Prostate gland (tissue), 2 donors: ENCODE results near the gene PCDH17. TPM values are rescaled to one million over a fixed set of nuclear protein-coding genes. Genes with fewer than 3 reads are reported as not detected.

Experiments used
- DNase-seq: peaks from one replicate; pipeline ENCODE4 v3.0.0-alpha.2; 2019; ENCODE audit warnings: low spot score
- H3K27ac ChIP-seq, 2 donors: fragments of 200-600 bp; sonication (generic); 2 replicates each; pipeline ENCODE4 v1.5.1; 2017 to 2019
- H3K27me3 ChIP-seq: fragments of 200-600 bp; sonication (generic); replicated peaks from 2 replicates; pipeline ENCODE4 v1.5.1; 2019; ENCODE audit not compliant: insufficient read depth
- H3K36me3 ChIP-seq, 2 donors: fragments of 200-600 bp; sonication (generic); 1 replicate in 1 of 2; 2 replicates in 1 of 2; pipeline versions ENCODE4 v1.5.1 to v1.8.1; 2017 to 2019
- H3K4me1 ChIP-seq: fragments of 200-600 bp; sonication (generic); replicated peaks from 2 replicates; pipeline ENCODE4 v1.5.1; 2019
- H3K4me3 ChIP-seq, 2 donors: fragments of 200-600 bp; sonication (generic); 2 replicates each; pipeline ENCODE4 v1.5.1; 2017 to 2019
- H3K9me3 ChIP-seq: fragments of 200-600 bp; sonication (generic); 2 replicates; pipeline ENCODE4 v1.5.1; 2017
- POLR2A ChIP-seq: fragments of 450-650 bp; IDR thresholded peaks from one replicate; pipeline ENCODE4 v1.6.1; 2016; ENCODE audit warnings: antibody characterized with exemption, mild to moderate bottlenecking
- POLR2AphosphoS5 ChIP-seq: sonication (generic); formaldehyde crosslinking; IDR thresholded peaks from one replicate; pipeline ENCODE4 v1.6.1; 2017; ENCODE audit warnings: antibody characterized with exemption
- WGBS: methylation state at CpG from one replicate; pipeline ENCODE4 v1.1.5; 2018; 5-methylcytosine and 5-hydroxymethylcytosine counted together
- intact Hi-C: fragments of 100-400 bp; cut with DNase I; formaldehyde crosslinking; loops from one replicate; pipeline ENCODE4 v1.14.2; 2022
- total RNA-seq, 2 donors: library from RNA; depleted of rRNA; stranded (reverse); fragments of >200 nt; gene quantifications; one replicate each; pipeline ENCODE4 v1.1.0, GENCODE V29; 2016
- TF ChIP-seq, protein P1 (sequence below), 4 experiments: fragments of 200-600 bp in 2 of 4; fragments of 450-650 bp in 2 of 4; sonication (generic) in 2 of 4; IDR thresholded peaks; 1 replicate in 3 of 4; 2 replicates in 1 of 4; pipeline ENCODE4 v1.5.1; 2016 to 2019; ENCODE audit warnings: antibody characterized with exemption in 4 of 4, mild to moderate bottlenecking in 2 of 4, moderate library complexity in 2 of 4

PCDH17 gene
- total RNA-seq, 2 donors from 2014 or later: 2.5 to 13.7 TPM

DNA sequence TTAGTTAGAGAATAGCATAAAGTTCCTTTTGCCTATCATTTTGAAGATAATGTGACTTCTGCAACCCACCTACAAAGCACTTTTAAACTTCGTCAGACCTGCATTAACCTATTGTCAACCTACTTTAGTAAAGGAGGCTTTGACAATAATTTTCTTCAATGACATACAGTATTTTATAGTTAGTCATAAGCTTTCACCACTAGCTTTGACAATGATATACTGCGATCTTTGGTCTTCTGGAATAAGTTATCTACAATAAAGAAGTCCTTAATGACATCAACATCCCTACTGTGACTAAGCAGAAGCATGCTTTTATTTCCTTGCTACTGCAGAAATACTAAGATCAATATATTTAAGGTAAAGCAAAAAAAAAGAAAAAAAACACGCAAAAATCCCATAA lies 9.5 kb downstream of the PCDH17 start:
- no peaks in the 10 kb centered on the region for H3K9me3 ChIP-seq
- intact Hi-C loops: no loop called here
- no peak overlapping the region for H3K27ac ChIP-seq
- H3K4me1 ChIP-seq: no peaks in the 10 kb centered on the region
- TF ChIP-seq POLR2A (no peak), POLR2AphosphoS5 (no peak)
- TF ChIP-seq, protein P1, sequence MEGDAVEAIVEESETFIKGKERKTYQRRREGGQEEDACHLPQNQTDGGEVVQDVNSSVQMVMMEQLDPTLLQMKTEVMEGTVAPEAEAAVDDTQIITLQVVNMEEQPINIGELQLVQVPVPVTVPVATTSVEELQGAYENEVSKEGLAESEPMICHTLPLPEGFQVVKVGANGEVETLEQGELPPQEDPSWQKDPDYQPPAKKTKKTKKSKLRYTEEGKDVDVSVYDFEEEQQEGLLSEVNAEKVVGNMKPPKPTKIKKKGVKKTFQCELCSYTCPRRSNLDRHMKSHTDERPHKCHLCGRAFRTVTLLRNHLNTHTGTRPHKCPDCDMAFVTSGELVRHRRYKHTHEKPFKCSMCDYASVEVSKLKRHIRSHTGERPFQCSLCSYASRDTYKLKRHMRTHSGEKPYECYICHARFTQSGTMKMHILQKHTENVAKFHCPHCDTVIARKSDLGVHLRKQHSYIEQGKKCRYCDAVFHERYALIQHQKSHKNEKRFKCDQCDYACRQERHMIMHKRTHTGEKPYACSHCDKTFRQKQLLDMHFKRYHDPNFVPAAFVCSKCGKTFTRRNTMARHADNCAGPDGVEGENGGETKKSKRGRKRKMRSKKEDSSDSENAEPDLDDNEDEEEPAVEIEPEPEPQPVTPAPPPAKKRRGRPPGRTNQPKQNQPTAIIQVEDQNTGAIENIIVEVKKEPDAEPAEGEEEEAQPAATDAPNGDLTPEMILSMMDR (IDR thresholded peaks at IDR 0.05): no peak
- H3K36me3 ChIP-seq: no peaks in the 10 kb centered on the region
- DNase-seq: no peak
- H3K4me3 ChIP-seq: no peak overlapping the region
- H3K27me3 ChIP-seq: no peaks in the 10 kb centered on the region
- WGBS: 64% methylated on average over 3 of the region's 3 CpGs

DNA sequence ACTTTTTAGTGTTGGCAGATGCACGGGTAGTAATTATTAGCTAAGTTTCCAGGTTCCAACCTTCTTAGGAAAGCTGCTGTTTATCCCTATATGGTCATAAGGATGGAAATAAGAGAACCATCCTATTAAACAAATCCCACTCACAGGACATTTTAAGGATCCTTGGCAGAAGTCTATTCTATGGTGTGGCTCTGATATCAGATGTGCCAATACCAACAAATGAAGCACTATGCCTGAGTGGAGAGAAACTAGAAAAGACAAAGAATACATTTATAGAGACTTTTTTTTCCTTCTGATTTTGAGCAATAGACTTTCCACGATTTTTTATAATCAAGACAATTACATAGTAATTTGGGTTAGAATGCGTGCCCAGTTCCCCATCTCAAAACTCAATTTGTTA lies 12.6 kb downstream of the PCDH17 start:
- DNase-seq: no peak
- TF ChIP-seq POLR2AphosphoS5: no peak
- TF ChIP-seq, protein P1 (IDR thresholded peaks at IDR 0.05): no peak
- TF ChIP-seq POLR2A: no peak
- no peak overlapping the region for H3K4me3 ChIP-seq
- intact Hi-C loops: no loop called here
- no peak overlapping the region for H3K27ac ChIP-seq
- no peaks in the 10 kb centered on the region for H3K9me3 ChIP-seq
- no peaks in the 10 kb centered on the region for H3K27me3 ChIP-seq
- no peaks in the 10 kb centered on the region for H3K36me3 ChIP-seq
- no peaks in the 10 kb centered on the region for H3K4me1 ChIP-seq
- WGBS: 74% methylated on average over 3 of the region's 3 CpGs

DNA sequence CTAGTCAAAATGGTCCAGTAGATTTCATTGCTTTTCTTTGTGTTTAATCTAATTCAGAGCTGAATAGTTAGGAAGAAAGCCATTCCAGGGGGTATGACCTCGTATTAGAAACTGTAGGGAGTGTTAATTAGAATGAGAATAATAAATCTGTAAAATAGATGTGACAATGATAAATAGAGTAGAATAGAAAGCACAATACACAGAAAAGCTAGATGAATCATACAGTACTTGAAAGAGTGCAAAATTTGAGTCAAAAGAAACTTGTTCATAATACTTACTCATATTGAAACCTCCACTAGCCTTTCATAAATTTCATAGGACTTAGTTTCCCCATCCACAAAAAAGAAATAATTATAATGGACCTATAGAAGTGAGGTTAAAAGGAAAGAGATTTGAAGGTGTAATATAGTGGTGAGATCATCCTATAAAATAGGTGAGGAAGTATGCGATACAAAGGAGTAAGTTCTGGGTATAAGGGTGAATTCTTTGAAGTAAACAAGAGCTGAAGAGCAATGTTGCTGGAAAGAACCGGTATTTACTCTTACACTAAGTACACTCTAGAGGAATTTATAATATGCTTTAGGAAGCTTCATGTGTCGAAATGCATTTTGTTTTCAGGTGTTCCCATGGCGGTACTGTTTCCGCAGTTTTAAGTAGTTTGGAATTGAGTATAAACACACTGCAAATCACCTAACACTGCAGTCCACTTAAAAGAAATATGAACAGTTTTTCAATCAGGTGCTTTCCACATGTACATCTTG lies 21.9 kb downstream of the PCDH17 start:
- intact Hi-C loops: no loop called here
- no peaks in the 10 kb centered on the region for H3K36me3 ChIP-seq
- 48% methylated on average over 6 of the region's 6 CpGs for WGBS
- no peaks in the 10 kb centered on the region for H3K9me3 ChIP-seq
- no peak overlapping the region for H3K4me3 ChIP-seq
- DNase-seq: no peak
- no peaks in the 10 kb centered on the region for H3K27me3 ChIP-seq
- H3K4me1 ChIP-seq: no peaks in the 10 kb centered on the region
- H3K27ac ChIP-seq: no peak overlapping the region
- TF ChIP-seq POLR2AphosphoS5: no peak
- TF ChIP-seq, protein P1 (IDR thresholded peaks at IDR 0.05): no peak
- TF ChIP-seq POLR2A: no peak

DNA sequence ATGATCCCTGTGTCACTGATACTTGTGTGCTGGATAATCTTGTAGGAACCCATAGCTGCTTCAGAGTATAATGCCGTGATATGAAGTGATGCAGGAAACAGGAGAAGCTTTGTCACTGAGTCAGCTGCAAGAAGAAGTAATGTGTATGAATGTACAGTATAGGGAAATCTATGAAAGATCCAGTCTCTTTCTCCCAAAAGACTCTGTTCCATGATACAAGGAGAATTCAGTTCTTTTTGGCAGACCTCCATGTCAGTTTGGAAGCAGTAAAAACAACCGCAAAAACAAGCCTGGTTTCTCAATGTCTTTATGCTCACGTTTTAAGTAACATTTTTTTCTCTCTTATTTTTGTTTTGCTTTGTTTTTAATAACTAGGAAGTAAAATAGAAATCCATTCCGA lies 33.9 kb downstream of the PCDH17 start:
- H3K27ac ChIP-seq: no peak overlapping the region
- no peaks in the 10 kb centered on the region for H3K9me3 ChIP-seq
- intact Hi-C loops: no loop called here
- H3K4me3 ChIP-seq: no peak overlapping the region
- TF ChIP-seq POLR2A (no peak), POLR2AphosphoS5 (no peak)
- TF ChIP-seq, protein P1 (IDR thresholded peaks at IDR 0.05): no peak
- H3K4me1 ChIP-seq: no peaks in the 10 kb centered on the region
- H3K27me3 ChIP-seq: no peaks in the 10 kb centered on the region
- H3K36me3 ChIP-seq: no peaks in the 10 kb centered on the region
- DNase-seq: no peak
- WGBS: 47% methylated on average over 4 of the region's 4 CpGs
